GM18499 (cell line): ENCODE results near the gene EPC1.
"Not testable (repeated sequence)": the region's sequence is repeated elsewhere in the genome, so short reads cannot be mapped to it uniquely, and the experiment has no call there.

Source experiments
- ATAC-seq: cut with Tn5 transposase; IDR thresholded peaks from one replicate; pipeline ENCODE4 v1.9.1; 2021; ENCODE audit warnings: moderate number of reproducible peaks; ENCODE audit not compliant: insufficient read depth, unreplicated experiment

EPC1 gene

GRCh38 chr10:32373031-32373430, 26.1 kb upstream of the EPC1 start:
- ATAC-seq: no peak

- no peak for ATAC-seq
Measured at GRCh38 chr10:32372000-32372875, 25.3 kb upstream of the EPC1 start.

GRCh38 chr10:32371101-32371500, 24.1 kb upstream of the EPC1 start:
- ATAC-seq: no peak

- ATAC-seq: no peak
Measured at GRCh38 chr10:32367793-32368453, 21.0 kb upstream of the EPC1 start.

- no peak for ATAC-seq
Measured at GRCh38 chr10:32366588-32366987, 19.6 kb upstream of the EPC1 start.

GRCh38 chr10:32366111-32366510, 19.2 kb upstream of the EPC1 start:
- no peak for ATAC-seq

GRCh38 chr10:32365404-32365803, 18.4 kb upstream of the EPC1 start:
- not testable (repeated sequence) for ATAC-seq

GRCh38 chr10:32362571-32362970, 15.6 kb upstream of the EPC1 start:
- no peak for ATAC-seq

GRCh38 chr10:32360884-32361283, 13.9 kb upstream of the EPC1 start:
- no peak for ATAC-seq

- no peak for ATAC-seq
Measured at GRCh38 chr10:32360241-32360640, 13.3 kb upstream of the EPC1 start.

GRCh38 chr10:32357056-32357735, 10.2 kb upstream of the EPC1 start:
- no peak for ATAC-seq

GRCh38 chr10:32354690-32355089, 7.7 kb upstream of the EPC1 start:
- not testable (repeated sequence) for ATAC-seq

- no peak for ATAC-seq
Measured at GRCh38 chr10:32350811-32351350, 3.9 kb upstream of the EPC1 start.

GRCh38 chr10:32349968-32350738, 3.2 kb upstream of the EPC1 start:
- ATAC-seq: no peak

- no peak for ATAC-seq
Measured at GRCh38 chr10:32349199-32349585, 2.2 kb upstream of the EPC1 start.

- ATAC-seq: no peak
Measured at GRCh38 chr10:32348297-32349198, 1.6 kb upstream of the EPC1 start.

GRCh38 chr10:32347363-32348022, 535 bp upstream of the EPC1 start:
- ATAC-seq: no peak

- peak; percentile 40 for ATAC-seq
Measured at GRCh38 chr10:32346134-32346550, 816 bp downstream of the EPC1 start.

- no peak for ATAC-seq
Measured at GRCh38 chr10:32341596-32341995, 5.4 kb downstream of the EPC1 start.
